HG02610 (cell line): ENCODE data around the gene MPPE1.
"Not testable (repeated sequence)": the region's sequence is repeated elsewhere in the genome, so short reads cannot be mapped to it uniquely, and the experiment has no call there.

Source experiments
- ATAC-seq: cut with Tn5 transposase; IDR thresholded peaks from one replicate; pipeline ENCODE4 v1.9.1; 2021; ENCODE audit warnings: mild to moderate bottlenecking, moderate library complexity; ENCODE audit not compliant: unreplicated experiment

Gene MPPE1

GRCh38 chr18:11925800-11926481 lies 17.8 kb upstream of the MPPE1 start:
- no peak for ATAC-seq

GRCh38 chr18:11923450-11923849 lies 15.3 kb upstream of the MPPE1 start:
- ATAC-seq, result no peak

GRCh38 chr18:11919522-11919921 lies 11.4 kb upstream of the MPPE1 start:
- not testable (repeated sequence) for ATAC-seq

GRCh38 chr18:11916880-11917279 lies 8.8 kb upstream of the MPPE1 start:
- ATAC-seq, result not testable (repeated sequence)

GRCh38 chr18:11909591-11910026 lies 1.5 kb upstream of the MPPE1 start:
- peak; percentile 31 for ATAC-seq

- peak; percentile 20 for ATAC-seq
Measured at GRCh38 chr18:11909061-11909455, 941 bp upstream of the MPPE1 start.

- no peak for ATAC-seq
Measured at GRCh38 chr18:11906926-11907874, 917 bp downstream of the MPPE1 start.

- no peak for ATAC-seq
Measured at GRCh38 chr18:11906176-11906575, 1.9 kb downstream of the MPPE1 start.

GRCh38 chr18:11905613-11906012 lies 2.5 kb downstream of the MPPE1 start:
- ATAC-seq, result no peak

- no peak for ATAC-seq
Measured at GRCh38 chr18:11902522-11903292, 5.4 kb downstream of the MPPE1 start.

- no peak for ATAC-seq
Measured at GRCh38 chr18:11901826-11902438, 6.2 kb downstream of the MPPE1 start.

GRCh38 chr18:11899063-11899462 lies 9.1 kb downstream of the MPPE1 start:
- ATAC-seq, result no peak

- ATAC-seq, result no peak
Measured at GRCh38 chr18:11897781-11898180, 10.3 kb downstream of the MPPE1 start.

GRCh38 chr18:11892438-11892837 lies 15.7 kb downstream of the MPPE1 start:
- not testable (repeated sequence) for ATAC-seq

- no peak for ATAC-seq
Measured at GRCh38 chr18:11891737-11892136, 16.4 kb downstream of the MPPE1 start.

- ATAC-seq, result no peak
Measured at GRCh38 chr18:11889284-11889683, 18.8 kb downstream of the MPPE1 start.

- ATAC-seq, result no peak
Measured at GRCh38 chr18:11888726-11889125, 19.4 kb downstream of the MPPE1 start.

GRCh38 chr18:11887328-11888128 lies 20.6 kb downstream of the MPPE1 start:
- no peak for ATAC-seq

GRCh38 chr18:11886577-11887110 lies 21.5 kb downstream of the MPPE1 start:
- ATAC-seq, result no peak
